HG02938 (cell line): ENCODE results near the gene POLD1.
"Not testable (repeated sequence)": the region's sequence is repeated elsewhere in the genome, so short reads cannot be mapped to it uniquely, and the experiment has no call there.

Experiments used
- ATAC-seq: cut with Tn5 transposase; IDR thresholded peaks from one replicate; pipeline ENCODE4 v1.9.1; 2021; ENCODE audit warnings: mild to moderate bottlenecking, moderate library complexity; ENCODE audit not compliant: unreplicated experiment

POLD1 gene

GRCh38 chr19:50383852-50384684 lies at the start of gene POLD1:
POLD1 (plus strand) TSS chr19:50384347; CDS start chr19:50398852, 14,505 bp downstream.
- peak; percentile 85 for ATAC-seq

- ATAC-seq = no peak
These were observed 49.3 kb upstream of the POLD1 start for GRCh38 chr19:50334741-50335421.

- ATAC-seq = not testable (repeated sequence)
These were observed 47.1 kb upstream of the POLD1 start for GRCh38 chr19:50337031-50337430.

GRCh38 chr19:50340331-50340730 lies 43.8 kb upstream of the POLD1 start:
- ATAC-seq = no peak

GRCh38 chr19:50341091-50341564 lies 43.0 kb upstream of the POLD1 start:
- peak; percentile 71 for ATAC-seq

- peak; percentile 46 for ATAC-seq
These were observed 39.4 kb upstream of the POLD1 start for GRCh38 chr19:50344661-50345318.

- ATAC-seq = not testable (repeated sequence)
These were observed 37.0 kb upstream of the POLD1 start for GRCh38 chr19:50347089-50347581.

- no peak for ATAC-seq
These were observed 34.7 kb upstream of the POLD1 start for GRCh38 chr19:50349277-50350057.

GRCh38 chr19:50352242-50352641 lies 31.9 kb upstream of the POLD1 start:
- no peak for ATAC-seq

GRCh38 chr19:50353487-50353880 lies 30.7 kb upstream of the POLD1 start:
- ATAC-seq = not testable (repeated sequence)

GRCh38 chr19:50356691-50357177 lies 27.4 kb upstream of the POLD1 start:
- ATAC-seq = no peak

- ATAC-seq = no peak
These were observed 26.7 kb upstream of the POLD1 start for GRCh38 chr19:50357178-50358100.

GRCh38 chr19:50358483-50359327 lies 25.4 kb upstream of the POLD1 start:
- ATAC-seq = no peak

- no peak for ATAC-seq
These were observed 24.8 kb upstream of the POLD1 start for GRCh38 chr19:50359328-50359818.

- no peak for ATAC-seq
These were observed 22.7 kb upstream of the POLD1 start for GRCh38 chr19:50361290-50362029.

- no peak for ATAC-seq
These were observed 22.1 kb upstream of the POLD1 start for GRCh38 chr19:50362030-50362412.

- no peak for ATAC-seq
These were observed 21.3 kb upstream of the POLD1 start for GRCh38 chr19:50362656-50363424.
